GM12878 (cell line): ENCODE results near the gene NKAIN4.

Experiments used
- CHD1 ChIP-seq: IDR thresholded peaks from 2 replicates; pipeline ENCODE4 v1.6.1; 2012; ENCODE audit warnings: low read depth, low read length, improper control_type of control experiment
- CREM ChIP-seq: IDR thresholded peaks from 2 replicates; pipeline ENCODE4 v1.6.1; 2014; ENCODE audit warnings: antibody characterized with exemption, low read depth
- CTCF ChIP-seq, 3 experiments: IDR thresholded peaks in 2 of 3; conservative IDR thresholded peaks in 1 of 3; 2 replicates each; pipeline ENCODE4 v1.5.1; 2011; ENCODE audit warnings: low read depth in 3 of 3, low read length in 3 of 3, mild to moderate bottlenecking in 3 of 3, control low read depth in 2 of 3, moderate library complexity in 2 of 3, inconsistent platforms in 1 of 3, mixed read lengths in 1 of 3; ENCODE audit not compliant: control insufficient read depth in 2 of 3, insufficient read depth in 1 of 3; ENCODE audit errors: extremely low read depth in 1 of 3
- PBX3 ChIP-seq: IDR thresholded peaks from 2 replicates; pipeline ENCODE4 v1.6.1; 2011; ENCODE audit warnings: mild to moderate bottlenecking, low read depth, low read length, moderate library complexity; ENCODE audit not compliant: insufficient replicate concordance
- POLR2A ChIP-seq: IDR thresholded peaks from 2 replicates; pipeline ENCODE4 v1.6.1; 2011; ENCODE audit warnings: low read depth, mild to moderate bottlenecking, low read length
- SKIL ChIP-seq: fragments of 450-650 bp; IDR thresholded peaks from 2 replicates; pipeline ENCODE4 v1.6.1; 2017; ENCODE audit warnings: mild to moderate bottlenecking, low read depth, inconsistent platforms; ENCODE audit not compliant: poor library complexity, severe bottlenecking
- ZBTB33 ChIP-seq: fragments of 450-650 bp; IDR thresholded peaks from 2 replicates; pipeline ENCODE4 v1.6.1; 2017; ENCODE audit warnings: mild to moderate bottlenecking
- TF ChIP-seq, protein P1 (sequence below): IDR thresholded peaks from 2 replicates; pipeline ENCODE4 v1.6.1; 2012; ENCODE audit warnings: low read length, inconsistent platforms

GRCh38 chr20:63206878-63207277 is 47.4 kb downstream of the NKAIN4 start:
- TF ChIP-seq CTCF (IDR thresholded peaks at IDR 0.05 in 2 of 3, conservative IDR thresholded peaks at IDR 0.05 in 1 of 3; ENCODE audit: control insufficient read depth in 2 of 3, extremely low read depth in 1 of 3, insufficient read depth in 1 of 3, low read depth in 3 of 3, low read length in 3 of 3): no peak
- no peak for TF ChIP-seq CHD1
- TF ChIP-seq ZBTB33: no peak
- TF ChIP-seq POLR2A: no peak
- no peak for TF ChIP-seq PBX3
- TF ChIP-seq CREM: no peak
- no peak for TF ChIP-seq SKIL
- TF ChIP-seq, protein P1, sequence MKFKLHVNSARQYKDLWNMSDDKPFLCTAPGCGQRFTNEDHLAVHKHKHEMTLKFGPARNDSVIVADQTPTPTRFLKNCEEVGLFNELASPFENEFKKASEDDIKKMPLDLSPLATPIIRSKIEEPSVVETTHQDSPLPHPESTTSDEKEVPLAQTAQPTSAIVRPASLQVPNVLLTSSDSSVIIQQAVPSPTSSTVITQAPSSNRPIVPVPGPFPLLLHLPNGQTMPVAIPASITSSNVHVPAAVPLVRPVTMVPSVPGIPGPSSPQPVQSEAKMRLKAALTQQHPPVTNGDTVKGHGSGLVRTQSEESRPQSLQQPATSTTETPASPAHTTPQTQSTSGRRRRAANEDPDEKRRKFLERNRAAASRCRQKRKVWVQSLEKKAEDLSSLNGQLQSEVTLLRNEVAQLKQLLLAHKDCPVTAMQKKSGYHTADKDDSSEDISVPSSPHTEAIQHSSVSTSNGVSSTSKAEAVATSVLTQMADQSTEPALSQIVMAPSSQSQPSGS: no peak
